ENCODE results near the gene CTSK.

DNA sequence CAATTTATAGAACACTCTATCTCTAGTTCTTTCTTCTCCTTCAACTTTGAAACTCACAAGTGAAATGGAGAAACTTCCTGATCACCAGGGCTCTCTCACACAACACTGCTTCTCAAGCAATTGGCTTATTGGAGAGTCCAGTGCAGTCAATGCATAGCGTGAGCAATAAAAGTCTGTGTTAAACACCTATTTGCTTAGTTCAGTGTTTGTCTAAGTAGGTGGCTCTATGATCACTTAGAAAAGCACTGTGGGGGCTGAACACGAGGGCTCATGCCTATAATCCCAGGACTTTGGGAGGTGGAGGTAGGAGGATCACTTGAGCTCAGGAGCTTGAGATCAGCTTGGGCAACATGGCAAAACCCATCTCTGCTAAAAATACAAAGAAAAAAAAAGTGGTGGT lies 54.6 kb downstream of the CTSK start:
- no peak for TF ChIP-seq POLR2AphosphoS5 (IDR thresholded peaks at IDR 0.05)
- no peak for TF ChIP-seq POLR2A (IDR thresholded peaks at IDR 0.05)
- TF ChIP-seq, protein P1, sequence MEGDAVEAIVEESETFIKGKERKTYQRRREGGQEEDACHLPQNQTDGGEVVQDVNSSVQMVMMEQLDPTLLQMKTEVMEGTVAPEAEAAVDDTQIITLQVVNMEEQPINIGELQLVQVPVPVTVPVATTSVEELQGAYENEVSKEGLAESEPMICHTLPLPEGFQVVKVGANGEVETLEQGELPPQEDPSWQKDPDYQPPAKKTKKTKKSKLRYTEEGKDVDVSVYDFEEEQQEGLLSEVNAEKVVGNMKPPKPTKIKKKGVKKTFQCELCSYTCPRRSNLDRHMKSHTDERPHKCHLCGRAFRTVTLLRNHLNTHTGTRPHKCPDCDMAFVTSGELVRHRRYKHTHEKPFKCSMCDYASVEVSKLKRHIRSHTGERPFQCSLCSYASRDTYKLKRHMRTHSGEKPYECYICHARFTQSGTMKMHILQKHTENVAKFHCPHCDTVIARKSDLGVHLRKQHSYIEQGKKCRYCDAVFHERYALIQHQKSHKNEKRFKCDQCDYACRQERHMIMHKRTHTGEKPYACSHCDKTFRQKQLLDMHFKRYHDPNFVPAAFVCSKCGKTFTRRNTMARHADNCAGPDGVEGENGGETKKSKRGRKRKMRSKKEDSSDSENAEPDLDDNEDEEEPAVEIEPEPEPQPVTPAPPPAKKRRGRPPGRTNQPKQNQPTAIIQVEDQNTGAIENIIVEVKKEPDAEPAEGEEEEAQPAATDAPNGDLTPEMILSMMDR (IDR thresholded peaks at IDR 0.05) = no peak
- TF ChIP-seq EP300 (IDR thresholded peaks at IDR 0.05) = no peak

All from upper lobe of left lung (tissue), 4 donors.